Naive B cell (primary cell): ENCODE results near the gene CD70. TPM values are rescaled to one million over a fixed set of nuclear protein-coding genes. Genes with fewer than 3 reads are reported as not detected.
"Not testable (repeated sequence)": the region's sequence is repeated elsewhere in the genome, so short reads cannot be mapped to it uniquely, and the experiment has no call there.

Experiments
- ATAC-seq, 2 donors: fragments of 150-1000 bp; cut with Tn5 transposase; 2 replicates each; pipeline ENCODE4 v1.10.0; 2021; ENCODE audit warnings: low read depth in 2 of 2, mild to moderate bottlenecking in 2 of 2, moderate library complexity in 2 of 2
- DNase-seq: peaks from one replicate; pipeline ENCODE4 v3.0.0; 2022
- H3K27ac Mint-ChIP-seq, 6 donors: one replicate each; pipeline ENCODE4 v1.8.0; 2020 to 2022; ENCODE audit warnings: mild to moderate bottlenecking in 6 of 6, mixed read lengths in 6 of 6, moderate library complexity in 5 of 6, inconsistent platforms in 2 of 6
- H3K27me3 Mint-ChIP-seq, 3 donors: one replicate each; pipeline ENCODE4 v1.8.0; 2021 to 2022; ENCODE audit warnings: mixed read lengths in 3 of 3, mild to moderate bottlenecking in 1 of 3
- H3K36me3 Mint-ChIP-seq, 2 donors: one replicate each; pipeline ENCODE4 v1.8.0; 2020 to 2022; ENCODE audit warnings: mixed read lengths in 2 of 2, inconsistent platforms in 1 of 2, mild to moderate bottlenecking in 1 of 2
- H3K4me1 Mint-ChIP-seq, 3 donors: one replicate each; pipeline ENCODE4 v1.8.0; 2020 to 2022; ENCODE audit warnings: mixed read lengths in 3 of 3, inconsistent platforms in 1 of 3, mild to moderate bottlenecking in 1 of 3, moderate library complexity in 1 of 3
- H3K4me3 Mint-ChIP-seq, 8 donors: one replicate each; pipeline ENCODE4 v1.8.0; 2020 to 2022; ENCODE audit warnings: mild to moderate bottlenecking in 8 of 8, mixed read lengths in 8 of 8, moderate library complexity in 8 of 8, inconsistent platforms in 2 of 8
- H3K9me3 Mint-ChIP-seq, 7 donors: one replicate each; pipeline ENCODE4 v1.8.0; 2020 to 2022; ENCODE audit warnings: mixed read lengths in 7 of 7, mild to moderate bottlenecking in 5 of 7, inconsistent platforms in 2 of 7, moderate library complexity in 1 of 7
- polyA plus RNA-seq, 6 donors: library from polyadenylated mRNA; unstranded; fragments of 300-500 nt; fragmentation: Illumina TruSeq; gene quantifications; one replicate each; pipeline ENCODE4 v1.2.3, GENCODE V29; 2021; ENCODE audit warnings: low read depth in 6 of 6

CD70 gene
- polyA plus RNA-seq, 6 donors from 2014 or later = 0.64 to 2.2 (median 1.7) TPM; not detected in 3

DNA sequence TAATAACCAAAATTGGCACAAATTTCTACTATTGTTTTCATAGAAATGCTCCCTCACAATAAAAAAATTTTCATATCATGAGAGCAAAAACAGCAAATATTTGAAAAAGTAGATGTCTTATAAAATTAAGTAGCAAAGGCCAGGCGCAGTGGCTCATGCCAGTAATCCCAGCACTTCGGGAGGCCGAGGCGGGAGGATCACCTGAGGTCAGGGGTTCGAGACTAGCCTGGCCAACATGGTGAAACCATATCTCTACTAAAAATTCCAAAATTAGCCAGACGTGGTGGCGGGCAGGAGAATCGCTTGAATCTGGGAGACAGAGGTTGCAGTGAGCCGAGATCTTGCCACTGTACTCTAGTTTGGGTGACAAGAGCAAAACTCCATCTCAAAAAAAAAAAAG lies 17.2 kb upstream of the CD70 start:
- not testable (repeated sequence) for H3K4me3 Mint-ChIP-seq, H3K9me3 Mint-ChIP-seq, DNase-seq, H3K4me1 Mint-ChIP-seq, H3K36me3 Mint-ChIP-seq, ATAC-seq, H3K27ac Mint-ChIP-seq
- peaks cover 25 to 27% (median 26%) of the 10 kb centered on the region in 3 donors for H3K27me3 Mint-ChIP-seq

DNA sequence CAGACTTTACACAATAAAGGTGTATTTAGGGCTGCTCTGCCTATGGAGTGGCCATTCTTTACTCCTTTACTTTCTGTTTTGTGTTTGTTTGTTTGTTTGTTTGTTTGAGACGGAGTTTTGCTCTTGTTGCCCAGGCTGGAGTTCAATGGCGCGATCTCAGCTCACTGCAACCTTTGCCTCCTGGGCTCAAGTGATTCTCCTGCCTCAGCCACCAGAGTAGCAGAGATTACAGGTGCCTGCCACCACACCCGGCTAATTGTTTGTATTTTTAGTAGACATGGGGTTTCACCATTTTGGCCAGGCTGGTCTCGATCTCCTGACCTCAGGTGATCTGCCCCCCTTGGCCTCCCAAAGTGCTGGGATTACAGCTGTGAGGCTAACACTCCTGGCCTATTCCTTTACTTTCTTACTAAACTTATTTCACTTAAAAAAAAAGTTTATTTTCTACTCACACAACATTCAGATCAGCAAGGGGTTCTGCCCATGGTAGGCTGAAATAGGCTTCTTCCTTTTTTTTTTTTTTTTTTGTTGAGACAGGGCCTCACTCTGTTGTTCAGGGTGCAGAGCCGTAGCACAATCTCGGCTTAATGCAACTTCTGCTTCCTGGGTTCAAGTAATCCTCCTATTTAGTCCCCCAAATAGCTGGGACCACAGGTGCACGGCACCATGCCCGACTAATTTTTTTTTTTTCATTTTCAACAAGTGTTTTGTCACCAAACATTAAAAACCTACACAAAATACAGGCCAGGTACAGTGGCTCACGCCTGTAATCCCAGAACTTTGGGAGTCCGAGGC lies 15.5 kb upstream of the CD70 start:
- not testable (repeated sequence) for DNase-seq, ATAC-seq, H3K9me3 Mint-ChIP-seq, H3K36me3 Mint-ChIP-seq, H3K27ac Mint-ChIP-seq, H3K4me3 Mint-ChIP-seq
- H3K27me3 Mint-ChIP-seq = peaks cover 13 to 20% (median 16%) of the 10 kb centered on the region in 3 donors
- H3K4me1 Mint-ChIP-seq = peaks cover 7 to 14% (median 11%) of the 10 kb centered on the region in 3 donors

DNA sequence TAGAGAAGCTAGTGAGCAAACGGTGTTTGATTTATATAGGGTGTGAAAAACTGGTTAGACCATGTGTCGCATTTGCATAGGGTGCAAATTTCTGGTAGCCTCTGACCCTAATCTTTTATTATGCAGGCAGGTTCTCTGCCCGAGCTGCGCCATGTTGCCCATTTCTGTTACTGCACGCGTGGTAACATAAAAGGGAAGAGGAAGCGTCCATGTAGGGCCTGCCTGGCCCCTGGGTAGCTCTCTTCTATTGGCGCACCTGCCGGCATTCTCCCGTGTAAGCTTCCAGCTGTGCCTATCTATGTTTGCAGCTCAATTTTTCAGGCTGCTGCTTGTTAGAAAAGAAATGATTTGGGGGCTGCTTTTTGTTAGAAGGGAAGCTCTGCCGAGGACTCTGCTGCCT lies 14.0 kb upstream of the CD70 start:
- peak overlapping the region in 1 of 6 donors; percentile 25 for H3K27ac Mint-ChIP-seq
- no peaks in the 10 kb centered on the region for H3K36me3 Mint-ChIP-seq
- peaks cover 7 to 15% (median 15%) of the 10 kb centered on the region in 3 donors for H3K4me1 Mint-ChIP-seq
- peak overlapping the region in 1 of 8 donors; percentile 65 for H3K4me3 Mint-ChIP-seq
- peaks cover 0 to 9% (median 8%) of the 10 kb centered on the region in 3 donors for H3K27me3 Mint-ChIP-seq
- H3K9me3 Mint-ChIP-seq = no peaks in the 10 kb centered on the region
- DNase-seq = no peak
- no peak for ATAC-seq

DNA sequence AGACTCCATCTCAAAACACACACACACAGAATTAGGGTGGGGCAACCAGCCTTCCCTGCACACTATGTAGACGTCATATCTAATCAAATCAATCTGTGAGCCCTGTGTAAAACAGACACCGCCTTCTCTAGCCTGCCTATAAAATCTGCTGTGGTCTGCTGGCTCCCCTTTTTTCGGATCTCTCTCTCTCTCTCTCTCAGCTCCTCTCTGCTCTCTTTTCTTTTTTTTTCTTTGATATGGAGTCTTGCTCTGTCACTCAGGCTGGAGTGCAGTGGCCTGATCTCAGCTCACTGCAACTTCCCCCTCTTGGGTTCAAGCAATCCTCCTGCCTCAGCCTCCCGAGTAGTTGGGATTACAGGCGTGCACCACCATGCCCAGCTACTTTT lies 11.8 kb upstream of the CD70 start:
- peaks cover 0 to 5% of the 10 kb centered on the region in 2 donors for H3K36me3 Mint-ChIP-seq
- peaks cover 0 to 2% (median 0%) of the 10 kb centered on the region in 7 donors for H3K9me3 Mint-ChIP-seq
- ATAC-seq = no peak
- H3K4me1 Mint-ChIP-seq = peaks cover 7 to 15% (median 12%) of the 10 kb centered on the region in 3 donors
- peak overlapping the region in 1 of 8 donors; percentile 75 for H3K4me3 Mint-ChIP-seq
- peak overlapping the region in 2 of 6 donors; percentile 57 to 64 for H3K27ac Mint-ChIP-seq
- H3K27me3 Mint-ChIP-seq = peaks cover 8 to 13% (median 12%) of the 10 kb centered on the region in 3 donors
- DNase-seq = no peak

DNA sequence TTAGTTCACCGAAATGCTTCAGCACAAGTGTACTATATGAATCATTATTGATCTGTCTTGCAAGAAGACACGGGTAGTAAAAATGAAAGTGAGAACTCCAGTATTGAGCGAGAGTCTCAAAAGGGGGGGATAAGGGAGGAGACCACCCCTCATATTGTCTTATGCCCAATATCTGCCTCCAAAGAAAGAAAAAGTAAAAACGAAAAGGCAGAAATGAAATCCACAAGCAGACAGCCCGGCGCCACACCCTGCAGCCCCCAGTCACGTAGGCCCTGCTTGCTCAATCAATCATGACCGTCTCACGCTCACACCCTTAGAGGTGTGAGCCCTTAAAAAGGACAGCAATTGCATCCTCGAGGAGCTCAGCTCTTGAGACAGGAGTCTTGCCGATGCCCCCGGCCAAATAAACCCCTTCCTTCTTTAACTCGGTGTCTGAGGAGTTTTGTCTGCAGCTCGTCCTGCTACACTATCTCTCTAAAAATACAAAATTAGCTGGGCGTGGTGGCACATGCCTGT lies 10.6 kb upstream of the CD70 start:
- Mint-ChIP-seq H3K27me3 (peaks cover 8 to 25% (median 22%) of the 10 kb centered on the region in 3 donors), H3K4me3 (peak overlapping the region in 5 of 8 donors; percentile 4 to 73 (median 54)), H3K36me3 (peaks cover 0 to 11% of the 10 kb centered on the region in 2 donors), H3K4me1 (peaks cover 7 to 15% (median 12%) of the 10 kb centered on the region in 3 donors), H3K27ac (peak overlapping the region in 5 of 6 donors; percentile 32 to 85 (median 76))
- not testable (repeated sequence) for DNase-seq, H3K9me3 Mint-ChIP-seq
- peak; percentile 61 to 98 for ATAC-seq

DNA sequence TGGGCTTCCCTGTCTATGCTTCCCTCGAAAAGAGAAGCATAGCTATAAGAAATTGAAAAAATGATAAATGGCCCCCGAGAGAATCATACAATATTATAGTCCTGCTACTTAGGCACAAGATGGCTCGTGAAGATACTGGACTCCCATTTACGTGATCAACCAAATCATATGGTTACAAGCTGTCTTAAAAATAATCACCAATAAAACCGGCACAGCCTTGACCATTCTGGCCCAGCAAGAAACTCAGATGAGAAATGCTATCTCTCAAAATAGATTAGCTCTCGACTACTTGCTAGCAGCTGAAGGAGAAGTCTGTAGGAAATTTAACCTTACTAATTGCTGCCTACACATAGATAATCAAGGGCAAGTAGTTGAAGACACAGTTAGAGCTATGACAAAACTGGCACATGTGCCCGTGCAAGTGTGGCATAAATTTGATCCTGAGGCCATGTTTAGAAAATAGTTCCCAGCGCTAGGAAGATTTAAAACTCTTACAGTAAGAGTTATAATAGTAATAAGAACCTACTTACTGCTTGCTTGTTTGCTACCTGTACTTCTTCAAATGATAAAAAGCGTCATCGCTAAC lies 10.1 kb upstream of the CD70 start:
- Mint-ChIP-seq H3K4me1 (peaks cover 7 to 15% (median 12%) of the 10 kb centered on the region in 3 donors), H3K27ac (peak overlapping the region in 2 of 6 donors; percentile 85), H3K27me3 (peaks cover 8 to 25% (median 22%) of the 10 kb centered on the region in 3 donors), H3K4me3 (peak overlapping the region in 4 of 8 donors; percentile 45 to 73 (median 59)), H3K36me3 (peaks cover 0 to 11% of the 10 kb centered on the region in 2 donors)
- H3K9me3 Mint-ChIP-seq, DNase-seq: not testable (repeated sequence)
- peak in 1 of 2 donors; percentile 8 for ATAC-seq

DNA sequence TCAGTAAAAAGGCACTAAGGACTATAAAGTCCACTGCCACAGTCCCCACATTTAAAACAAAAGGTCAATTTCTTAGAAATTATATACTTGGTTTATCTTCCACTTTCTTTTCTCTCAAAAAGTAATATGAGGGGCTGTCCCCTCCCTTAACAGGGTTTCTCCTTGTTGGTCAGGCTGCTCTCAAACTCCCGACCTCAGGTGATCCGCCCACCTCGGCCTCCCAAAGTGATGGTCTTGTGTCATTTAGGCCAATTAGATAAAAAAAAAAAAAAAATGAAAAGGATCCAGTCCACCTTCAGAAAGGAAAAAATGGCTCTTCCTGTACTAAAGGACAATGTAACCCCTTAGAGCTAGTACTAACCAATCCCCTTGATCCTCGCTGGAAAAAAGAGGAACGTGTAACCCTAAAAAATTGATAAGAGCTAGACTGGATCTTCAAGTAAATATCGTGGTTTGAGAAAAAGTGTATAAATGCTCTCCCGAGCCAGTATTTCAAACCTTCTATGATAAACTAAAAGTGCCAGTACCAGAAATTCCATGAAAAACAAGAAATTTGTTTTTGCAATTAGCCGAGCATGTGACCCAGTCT lies 9.0 kb upstream of the CD70 start:
- Mint-ChIP-seq H3K27me3 (peaks cover 8 to 25% (median 22%) of the 10 kb centered on the region in 3 donors), H3K4me1 (peaks cover 7 to 15% (median 12%) of the 10 kb centered on the region in 3 donors), H3K27ac (peak overlapping the region in 2 of 6 donors; percentile 49 to 85), H3K9me3 (peaks cover 0 to 4% (median 0%) of the 10 kb centered on the region in 7 donors), H3K36me3 (peaks cover 0 to 11% of the 10 kb centered on the region in 2 donors), H3K4me3 (no peak overlapping the region)
- no peak for ATAC-seq
- no peak for DNase-seq

DNA sequence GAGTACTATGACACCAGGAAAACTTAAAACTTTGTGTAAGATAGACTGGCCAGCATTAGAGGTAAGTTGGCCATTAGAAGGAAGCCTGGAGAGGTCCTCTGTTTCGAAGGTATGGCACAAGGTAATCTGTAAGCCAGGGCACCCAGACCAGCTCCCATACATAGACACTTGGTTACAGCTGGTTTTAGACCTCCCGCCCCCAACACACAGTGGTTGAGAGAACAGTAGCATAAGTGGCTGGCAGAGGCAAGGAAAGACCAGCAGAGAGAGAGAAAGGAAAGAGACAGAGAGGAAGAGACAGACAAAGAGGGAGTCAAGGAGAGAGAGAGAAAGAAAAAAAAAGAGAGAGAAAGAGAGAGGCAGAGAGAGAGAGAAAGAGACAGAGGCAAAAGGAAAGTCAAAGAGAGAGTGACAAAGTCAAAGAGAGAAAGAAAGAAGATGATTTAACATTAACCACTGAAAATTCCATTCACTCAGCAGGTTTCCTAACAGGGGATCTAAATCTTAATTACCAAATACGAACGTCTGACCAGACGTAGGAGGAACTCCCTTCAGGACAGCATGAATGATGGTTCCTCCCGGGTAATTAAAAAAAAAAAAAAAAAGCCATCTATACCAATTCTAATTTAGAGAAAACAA lies 7.4 kb upstream of the CD70 start:
- H3K27ac Mint-ChIP-seq, ATAC-seq, H3K4me3 Mint-ChIP-seq, H3K9me3 Mint-ChIP-seq, H3K4me1 Mint-ChIP-seq, DNase-seq: not testable (repeated sequence)
- peaks cover 17 to 35% (median 33%) of the 10 kb centered on the region in 3 donors for H3K27me3 Mint-ChIP-seq
- peaks cover 0 to 11% of the 10 kb centered on the region in 2 donors for H3K36me3 Mint-ChIP-seq

DNA sequence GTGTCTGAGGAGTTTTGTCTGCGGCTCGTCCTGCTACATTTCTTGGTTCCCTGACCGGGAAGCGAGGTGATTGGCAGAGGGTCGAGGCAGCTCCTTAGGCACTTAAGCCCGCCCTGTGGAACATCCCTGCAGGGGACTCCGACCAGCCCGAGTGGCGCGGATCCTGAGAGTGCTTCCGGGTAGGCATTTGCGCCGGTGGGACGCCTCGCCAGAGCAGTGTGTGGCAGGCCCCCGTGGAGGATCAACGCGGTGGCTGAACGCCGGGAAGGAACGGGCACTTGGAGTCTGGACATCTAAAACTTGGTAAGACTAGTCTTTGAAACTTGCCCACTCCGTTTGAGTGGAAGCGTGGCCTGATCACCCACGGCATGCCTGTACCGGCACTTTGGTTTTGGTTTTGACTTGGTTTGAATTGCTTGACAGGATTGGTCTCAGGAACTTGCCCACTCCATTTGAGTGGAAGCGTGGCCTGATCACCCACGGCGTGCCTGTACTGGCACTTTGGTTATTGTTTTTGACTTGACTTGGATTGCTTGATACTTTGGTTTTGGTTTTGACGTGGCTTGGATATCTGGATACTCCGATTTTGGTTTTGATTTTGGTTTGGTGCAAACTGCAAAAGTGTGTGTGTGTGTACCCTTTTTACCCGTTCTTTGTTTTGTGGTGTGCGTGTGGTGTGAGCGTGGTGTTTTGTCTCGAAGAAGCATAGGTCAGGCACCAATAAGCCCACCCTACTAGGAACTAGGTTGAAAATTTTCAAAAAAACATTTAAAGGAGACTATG lies 6.7 kb upstream of the CD70 start:
- ATAC-seq = not testable (repeated sequence)

DNA sequence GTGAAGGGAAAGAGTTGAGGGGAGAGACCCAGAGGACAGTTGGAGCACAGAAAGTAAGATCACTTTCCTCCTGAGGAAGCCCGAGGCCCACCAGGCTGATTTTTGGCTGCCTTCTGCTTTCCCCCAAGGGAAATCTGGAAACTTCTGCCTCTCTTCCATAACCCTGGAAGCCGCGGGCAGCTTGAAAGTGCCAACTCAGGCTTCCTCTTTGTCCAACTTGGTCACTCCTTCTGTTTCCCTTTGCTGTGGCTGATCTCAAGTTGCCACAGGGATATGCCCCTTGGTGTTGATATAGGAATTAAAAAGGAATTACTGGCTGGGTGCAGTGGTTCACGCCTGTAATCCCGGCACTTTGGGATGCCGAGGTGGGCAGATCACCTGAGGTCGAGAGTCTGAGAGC lies 5.7 kb upstream of the CD70 start:
- no peak for ATAC-seq
- H3K27ac Mint-ChIP-seq = no peak overlapping the region
- peaks cover 0 to 11% of the 10 kb centered on the region in 2 donors for H3K36me3 Mint-ChIP-seq
- peaks cover 5 to 10% (median 8%) of the 10 kb centered on the region in 3 donors for H3K4me1 Mint-ChIP-seq
- DNase-seq = no peak
- peaks cover 23 to 48% (median 43%) of the 10 kb centered on the region in 3 donors for H3K27me3 Mint-ChIP-seq
- H3K4me3 Mint-ChIP-seq = no peak overlapping the region
- peaks cover 0 to 6% (median 0%) of the 10 kb centered on the region in 7 donors for H3K9me3 Mint-ChIP-seq

More for the DNA sequence above, 6.7 kb upstream of the CD70 start:
- not testable (repeated sequence) for H3K4me3 Mint-ChIP-seq, DNase-seq, H3K9me3 Mint-ChIP-seq, H3K27ac Mint-ChIP-seq, H3K4me1 Mint-ChIP-seq
- Mint-ChIP-seq H3K36me3 (peaks cover 0 to 11% of the 10 kb centered on the region in 2 donors), H3K27me3 (peaks cover 19 to 40% (median 37%) of the 10 kb centered on the region in 3 donors)

DNA sequence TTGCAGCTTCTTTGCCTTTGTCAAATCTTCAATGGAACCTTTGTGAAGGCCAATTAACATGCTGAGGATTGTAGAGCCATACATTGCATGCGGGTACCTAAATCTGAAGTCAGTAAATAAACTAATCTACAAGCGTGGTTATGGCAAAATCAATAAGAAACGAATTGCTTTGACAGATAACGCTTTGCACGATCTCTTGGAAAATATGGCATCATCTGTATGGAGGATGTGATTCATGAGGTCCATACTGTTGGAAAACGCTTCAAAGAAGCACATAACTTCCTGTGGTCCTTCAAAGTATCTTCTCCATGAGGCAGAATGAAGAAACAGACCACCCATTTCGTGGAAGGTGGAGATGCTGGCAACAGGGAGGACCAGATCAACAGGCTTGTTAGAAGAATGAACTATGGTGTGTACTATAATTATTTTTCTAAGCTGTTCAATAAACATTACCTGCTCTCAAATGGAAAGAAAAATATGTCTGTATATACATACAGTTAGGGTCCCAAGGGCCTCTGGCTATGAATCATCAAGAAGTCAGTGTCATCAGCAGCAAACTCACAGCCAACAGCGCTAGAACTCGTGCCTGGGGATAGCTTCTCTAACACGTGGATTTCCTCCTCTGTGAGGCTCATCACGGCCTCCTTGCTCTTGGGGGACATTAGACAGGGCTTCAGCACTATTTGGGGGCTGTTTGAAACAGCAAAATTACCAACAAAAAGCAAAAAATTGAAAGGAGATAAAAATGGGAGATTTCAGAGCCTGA lies 2.9 kb upstream of the CD70 start:
- Mint-ChIP-seq H3K27me3 (peaks cover 35 to 70% (median 65%) of the 10 kb centered on the region in 3 donors), H3K4me3 (no peak overlapping the region), H3K4me1 (peaks cover 29 to 34% (median 29%) of the 10 kb centered on the region in 3 donors), H3K27ac (no peak overlapping the region), H3K9me3 (peaks cover 0 to 6% (median 0%) of the 10 kb centered on the region in 7 donors), H3K36me3 (peaks cover 0 to 11% of the 10 kb centered on the region in 2 donors)
- ATAC-seq (no peak), DNase-seq (no peak)
